HG02970 (cell line): ENCODE results near the gene SLC12A6.
"Not testable (repeated sequence)": the region's sequence is repeated elsewhere in the genome, so short reads cannot be mapped to it uniquely, and the experiment has no call there.

ENCODE experiments used
- ATAC-seq: cut with Tn5 transposase; IDR thresholded peaks from one replicate; pipeline ENCODE4 v1.9.1; 2021; ENCODE audit warnings: mild to moderate bottlenecking, moderate library complexity, moderate number of reproducible peaks; ENCODE audit not compliant: unreplicated experiment, low FRiP score

Gene SLC12A6

GRCh38 chr15:34214135-34214534 is 123.4 kb downstream of the SLC12A6 start:
- ATAC-seq = no peak

- no peak for ATAC-seq
These were observed 123.9 kb downstream of the SLC12A6 start for GRCh38 chr15:34213690-34214089.

DNA sequence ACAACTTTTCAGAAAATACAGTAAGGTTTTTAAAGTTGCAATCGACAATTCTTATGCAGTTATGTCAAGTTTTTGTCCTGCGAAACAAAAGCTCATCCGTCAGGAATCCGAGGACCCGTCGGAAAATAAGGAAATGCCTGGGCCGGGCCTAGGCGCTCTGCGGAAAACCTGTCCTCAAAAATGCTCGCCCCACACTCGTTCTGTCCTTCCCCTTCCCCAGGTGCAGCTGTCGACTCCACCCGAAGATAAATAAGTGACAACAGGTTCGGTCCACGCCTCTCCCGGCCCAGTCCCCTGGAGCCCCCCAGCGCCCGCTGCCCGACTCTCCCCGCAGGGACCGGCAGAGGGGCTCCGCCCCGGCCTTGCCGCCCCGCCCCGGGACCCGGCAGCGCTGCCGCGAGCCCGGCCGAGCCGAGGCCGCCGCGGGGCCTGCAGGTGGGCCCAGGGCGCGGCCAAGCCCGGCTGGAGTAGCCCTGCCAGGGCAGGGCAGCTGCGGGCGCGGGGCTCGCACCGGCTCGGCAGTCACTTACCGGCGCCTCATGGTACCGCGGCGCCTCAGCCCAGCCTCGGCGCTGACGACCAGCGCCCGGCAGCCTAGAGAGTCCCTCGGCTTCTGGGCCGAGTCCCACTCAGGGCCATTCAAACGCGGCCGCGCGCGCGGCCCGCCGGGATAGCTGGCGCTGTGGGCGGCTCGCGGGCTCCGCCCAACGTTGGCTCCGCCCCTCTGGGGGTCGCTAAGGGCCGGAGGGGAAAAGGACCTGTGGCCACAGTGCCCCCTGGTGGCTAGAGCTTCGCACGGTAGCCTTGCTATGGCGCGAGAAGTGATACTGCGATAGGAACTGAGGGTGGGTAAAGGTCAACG is 127.9 kb downstream of the SLC12A6 start, which contains the start of gene KATNBL1:
TSS of gene KATNBL1 (minus strand) at position 676 of the 862 bp plus-strand sequence. CDS start 46,420 bp downstream, outside the sequence.
- peak; percentile 85 for ATAC-seq

DNA sequence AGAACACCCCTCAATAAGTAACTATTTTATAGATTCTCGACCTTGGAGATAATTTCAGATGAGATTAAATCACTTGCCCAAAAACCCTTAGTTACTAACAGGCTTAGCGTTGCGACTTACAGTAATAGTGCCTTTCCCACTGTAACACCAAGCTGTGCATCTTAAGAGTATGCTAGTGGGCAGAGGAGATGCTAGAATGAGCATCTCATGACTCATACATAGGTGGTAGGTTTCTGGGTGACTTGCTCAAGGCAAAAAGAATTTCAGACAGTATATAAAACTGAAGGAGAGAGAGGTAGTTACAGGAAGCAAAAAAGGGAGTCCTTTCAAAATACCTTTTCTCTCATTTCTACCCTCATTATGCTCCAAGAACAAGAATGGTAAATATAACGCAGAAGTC is 131.6 kb downstream of the SLC12A6 start:
- no peak for ATAC-seq

- ATAC-seq = no peak
These were observed 133.6 kb downstream of the SLC12A6 start for GRCh38 chr15:34203936-34204335.

DNA sequence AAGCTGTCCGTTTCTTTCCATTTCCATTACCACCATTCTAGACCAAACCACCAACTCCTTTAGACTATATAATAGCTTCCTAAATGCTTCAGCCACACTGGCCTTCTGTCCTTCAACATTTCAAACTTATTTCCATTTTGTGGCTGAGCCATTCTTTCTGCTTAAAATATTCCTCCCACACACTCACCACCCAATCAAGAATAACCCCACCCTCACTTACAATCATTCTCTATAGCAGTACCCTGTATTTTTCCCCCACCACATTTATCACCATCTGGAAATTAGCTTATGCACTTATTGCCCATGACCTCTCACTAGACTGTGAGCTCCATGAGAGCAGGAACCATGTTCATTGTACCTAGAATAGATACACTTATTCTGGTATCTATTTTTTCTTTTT is 134.3 kb downstream of the SLC12A6 start:
- no peak for ATAC-seq

DNA sequence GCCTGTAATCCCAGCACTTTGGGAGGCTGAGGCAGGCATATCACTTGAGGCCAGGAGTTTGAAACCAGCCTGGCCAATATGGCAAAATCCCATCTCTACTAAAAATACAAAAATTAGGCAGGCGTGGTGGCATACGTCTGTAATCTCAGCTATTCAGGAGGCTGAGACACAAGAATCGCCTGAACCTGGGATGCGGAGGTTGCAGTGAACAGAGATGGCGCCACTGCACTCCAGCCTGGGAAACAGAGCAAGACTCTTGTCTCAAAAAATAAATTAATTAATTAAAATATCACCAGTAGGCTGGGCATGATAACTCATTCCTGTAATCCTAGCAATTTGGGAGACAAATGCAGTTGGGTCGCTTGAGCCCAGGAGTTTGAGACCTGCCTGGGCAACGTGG is 144.3 kb downstream of the SLC12A6 start:
- ATAC-seq = not testable (repeated sequence)

DNA sequence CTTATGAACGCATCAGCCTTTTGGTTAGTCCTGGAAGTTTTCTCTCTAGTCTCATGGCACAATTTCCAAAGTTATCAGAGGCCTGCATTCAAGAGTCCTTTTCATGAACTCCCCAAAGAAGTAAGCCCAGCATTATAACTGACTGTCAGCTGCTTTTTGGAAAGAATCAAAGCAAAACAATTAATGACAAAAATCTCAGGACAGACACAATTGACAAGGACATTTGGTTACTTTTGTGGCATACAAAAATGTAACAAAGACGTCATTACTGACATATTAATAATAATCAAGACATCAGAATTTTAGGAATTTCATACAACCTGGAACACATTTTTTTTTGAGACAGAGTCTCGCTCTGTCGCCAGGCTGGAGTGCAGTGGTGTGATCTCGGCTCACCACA is 148.9 kb downstream of the SLC12A6 start:
- no peak for ATAC-seq

DNA sequence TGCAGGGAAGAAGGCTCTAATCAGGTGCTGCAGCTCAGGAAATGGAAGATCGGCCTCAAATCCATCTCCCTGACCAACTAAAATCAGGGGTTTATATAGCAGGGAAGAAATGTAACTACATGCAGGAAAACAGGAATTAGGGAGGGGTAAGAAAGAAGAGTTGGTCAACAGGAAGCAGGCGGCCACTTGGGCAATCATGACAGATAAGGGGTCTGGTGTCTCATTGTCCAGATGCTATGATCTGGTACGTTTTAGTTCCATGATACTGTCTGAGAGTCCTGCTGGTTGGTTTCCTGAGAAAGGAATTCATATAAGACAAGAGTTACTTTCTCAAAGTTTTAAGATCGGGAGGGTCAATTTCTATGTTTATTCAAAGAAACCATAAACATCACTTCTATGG is 151.9 kb downstream of the SLC12A6 start:
- ATAC-seq = no peak

DNA sequence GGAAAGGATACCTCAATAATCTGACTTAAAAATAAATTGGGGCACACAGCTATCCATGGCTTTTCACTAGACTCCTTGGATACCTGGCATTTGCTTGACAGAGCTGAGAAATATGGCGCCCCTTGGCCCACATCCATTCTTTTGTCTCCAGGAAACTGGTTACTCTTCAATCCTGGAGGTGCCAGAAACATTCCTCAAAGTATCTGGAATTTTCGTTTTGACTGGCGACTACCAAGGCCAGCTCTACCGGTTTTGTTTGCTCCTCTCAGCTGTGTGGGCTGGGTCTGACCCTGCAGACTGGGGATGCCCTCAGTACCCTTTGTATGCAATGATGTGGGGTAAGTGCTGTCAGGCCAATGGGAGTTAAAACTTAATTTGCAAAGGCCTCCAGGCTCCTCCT is 154.6 kb downstream of the SLC12A6 start:
- no peak for ATAC-seq
